ENCODE measurements around the gene DSCAM.

DNA sequence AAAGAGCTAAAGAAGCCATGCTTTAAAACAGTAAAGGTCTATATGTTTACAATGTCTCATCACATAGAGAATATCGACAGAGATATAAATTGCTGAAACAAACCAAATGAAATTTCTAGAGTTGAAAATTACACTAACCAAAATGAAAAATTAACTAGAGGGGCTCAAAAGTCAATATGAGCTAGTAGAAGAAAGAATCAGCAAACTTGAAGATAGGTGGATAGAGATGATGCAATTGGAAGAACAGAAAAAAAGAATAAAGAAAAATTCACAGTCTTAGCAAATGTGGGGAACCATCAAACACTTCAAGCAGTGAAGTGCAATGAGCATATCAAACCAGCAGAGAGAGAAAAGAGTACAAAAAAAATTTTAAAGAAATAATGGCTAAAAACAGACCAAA lies 24.1 kb upstream of the DSCAM start:
- TF ChIP-seq, protein P1, sequence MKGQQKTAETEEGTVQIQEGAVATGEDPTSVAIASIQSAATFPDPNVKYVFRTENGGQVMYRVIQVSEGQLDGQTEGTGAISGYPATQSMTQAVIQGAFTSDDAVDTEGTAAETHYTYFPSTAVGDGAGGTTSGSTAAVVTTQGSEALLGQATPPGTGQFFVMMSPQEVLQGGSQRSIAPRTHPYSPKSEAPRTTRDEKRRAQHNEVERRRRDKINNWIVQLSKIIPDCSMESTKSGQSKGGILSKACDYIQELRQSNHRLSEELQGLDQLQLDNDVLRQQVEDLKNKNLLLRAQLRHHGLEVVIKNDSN (IDR thresholded peaks at IDR 0.05), result no peak
- no peak for TF ChIP-seq NFIC (IDR thresholded peaks at IDR 0.05)

Data from Ishikawa (cell line).